HK-2 (cell line): ENCODE measurements around the gene ZNF418.
"Not testable (repeated sequence)": the region's sequence is repeated elsewhere in the genome, so short reads cannot be mapped to it uniquely, and the experiment has no call there.

ENCODE experiments used
- DNase-seq: peaks from one replicate; pipeline ENCODE4 v3.0.0-alpha.2; 2018; ENCODE audit not compliant: unreplicated experiment

Gene ZNF418

DNA sequence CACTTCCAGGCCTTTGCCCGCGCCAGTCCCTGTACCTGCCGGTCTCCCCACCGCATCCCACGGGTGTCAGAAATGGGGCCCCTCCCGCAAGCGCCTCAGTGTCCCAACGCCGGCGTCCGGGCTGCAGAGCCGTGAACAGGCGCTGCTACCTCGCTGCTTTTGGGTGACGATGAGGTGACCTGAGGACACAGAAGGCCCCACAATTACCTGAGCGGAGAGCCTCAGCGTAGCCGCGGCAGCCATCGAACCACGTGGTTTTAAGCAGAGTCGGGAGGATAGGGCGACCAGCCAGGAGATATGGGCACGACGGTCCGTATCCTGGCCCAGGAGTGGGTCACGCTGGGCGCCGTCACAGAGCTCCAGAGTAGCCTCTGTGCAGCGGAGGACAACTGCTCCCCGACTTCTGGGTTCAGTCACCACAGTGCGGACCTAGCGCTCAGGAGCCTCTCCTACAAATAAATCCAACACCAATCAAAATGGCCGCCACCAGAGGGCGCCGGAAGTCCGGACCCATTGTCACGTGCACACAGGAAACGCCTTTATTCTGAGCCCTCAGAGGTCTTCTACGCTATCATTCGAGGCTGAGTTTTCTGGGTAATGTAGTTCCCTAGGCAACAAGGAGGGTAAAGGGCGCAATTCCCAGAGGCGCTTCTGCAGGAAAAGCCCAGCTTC lies 46.5 kb downstream of the ZNF418 start, which contains the start of gene ZNF814:
ZNF814 (minus strand) TSS at position 478 of the 672 bp plus-strand sequence; CDS start at position 243, 235 bp downstream.
- peak; percentile 93 for DNase-seq

DNA sequence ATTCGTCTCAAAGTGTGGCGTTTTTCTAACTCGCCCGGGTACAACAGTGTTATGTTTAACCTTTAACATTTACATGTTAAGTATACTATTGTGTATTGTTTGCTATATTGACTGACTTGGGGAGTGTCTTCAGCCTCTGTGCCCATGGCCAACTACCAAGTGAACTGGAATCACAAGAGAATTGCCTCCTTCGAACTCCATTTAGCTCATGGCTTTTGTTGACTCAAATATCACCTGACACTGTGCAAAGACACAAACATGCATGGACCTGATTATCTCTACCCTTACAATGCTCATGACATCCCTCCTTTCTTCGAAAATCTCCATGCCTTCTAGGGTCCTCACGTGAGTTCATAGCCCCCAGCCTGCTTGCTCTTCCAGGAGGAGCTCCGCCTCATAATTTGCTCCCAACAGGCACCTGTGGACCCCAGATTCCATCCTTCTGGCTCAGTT lies 47.1 kb downstream of the ZNF418 start:
- no peak for DNase-seq

DNA sequence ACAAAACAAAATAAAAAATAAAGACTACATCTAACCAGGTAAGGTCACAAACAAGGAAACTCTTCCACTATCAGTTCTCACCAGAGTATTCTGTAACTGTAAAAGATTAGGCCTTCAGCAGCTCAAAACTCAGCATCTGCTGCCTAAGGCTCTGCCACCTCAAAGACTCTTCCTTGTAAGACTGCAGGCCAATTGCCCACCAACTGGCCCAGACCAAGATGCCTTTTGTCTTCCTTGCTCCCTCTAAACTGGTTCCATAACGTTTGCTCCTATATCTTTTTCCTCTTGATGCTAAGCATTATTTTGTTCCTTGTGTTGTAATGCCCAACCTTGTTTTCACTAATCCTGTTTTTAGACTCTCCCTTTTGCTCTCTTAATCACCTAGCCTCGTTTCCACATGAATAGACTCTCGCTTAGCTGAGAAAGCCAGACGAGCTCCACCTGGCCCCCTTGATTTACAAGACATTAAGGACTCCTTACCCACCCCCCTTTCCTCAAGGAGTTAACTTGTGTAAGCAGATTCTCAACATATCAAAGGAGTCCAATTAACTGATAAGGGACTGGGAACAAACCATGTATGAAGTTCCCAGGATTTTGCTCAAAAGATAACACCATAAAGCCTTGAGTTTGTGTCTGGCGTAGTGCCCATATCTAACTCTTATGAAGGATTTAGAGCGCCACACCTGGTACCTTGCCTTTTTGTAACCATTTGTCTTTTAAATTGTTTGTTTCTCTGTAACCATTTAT lies 47.8 kb downstream of the ZNF418 start:
- no peak for DNase-seq

DNA sequence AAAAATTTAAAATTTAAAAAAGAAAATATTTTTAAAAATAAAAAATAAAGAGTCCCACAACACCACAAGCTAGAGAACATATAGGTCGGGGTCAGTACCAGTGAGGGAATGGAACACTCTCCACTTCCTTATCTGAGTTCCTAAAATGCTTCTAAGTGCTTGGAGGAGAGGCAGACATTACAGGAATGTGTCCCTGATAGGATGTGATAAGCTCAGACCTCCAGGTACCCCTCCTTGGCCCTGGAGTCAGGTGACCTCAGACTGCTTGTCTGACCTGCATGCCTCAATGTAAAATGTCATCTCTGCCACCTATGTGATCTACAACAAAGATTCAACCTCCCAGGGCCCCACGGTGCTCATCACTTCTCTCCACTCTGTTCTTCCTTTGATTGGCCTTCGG lies 49.2 kb downstream of the ZNF418 start:
- no peak for DNase-seq

DNA sequence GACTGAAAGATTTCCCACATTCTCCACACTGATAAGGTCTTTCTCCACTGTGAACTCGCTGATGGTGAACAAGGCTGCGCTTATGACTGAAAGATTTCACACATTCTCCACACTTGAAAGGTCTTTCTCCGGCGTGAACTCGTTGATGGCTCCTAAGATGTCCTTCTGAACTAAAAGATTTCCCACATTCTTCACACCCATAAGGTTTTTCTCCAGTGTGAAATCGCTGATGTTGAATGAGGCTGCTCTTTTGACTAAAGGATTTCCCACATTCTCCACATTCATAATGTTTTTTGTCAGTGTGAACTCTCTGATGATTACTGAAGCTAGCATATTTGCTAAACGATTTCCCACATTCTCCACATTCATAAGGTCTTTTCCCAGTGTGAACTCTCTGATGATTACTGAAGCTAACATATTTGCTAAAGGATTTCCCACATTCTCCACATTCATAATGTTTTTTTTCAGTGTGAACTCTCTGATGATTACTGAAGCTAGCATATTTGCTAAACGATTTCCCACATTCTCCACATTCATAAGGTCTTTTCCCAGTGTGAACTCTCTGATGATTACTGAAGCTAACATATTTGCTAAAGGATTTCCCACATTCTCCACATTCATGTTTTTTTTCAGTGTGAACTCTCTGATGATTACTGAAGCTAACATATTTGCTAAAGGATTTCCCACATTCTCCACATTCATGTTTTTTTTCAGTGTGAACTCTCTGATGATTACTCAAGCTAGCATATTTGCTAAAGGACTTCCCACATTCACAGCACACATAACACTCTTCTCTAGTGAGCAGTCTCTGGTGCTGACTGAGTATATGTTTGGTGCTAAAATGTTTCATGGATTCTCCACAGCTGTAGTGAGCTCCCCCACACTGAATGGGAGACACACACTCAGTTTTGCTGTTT lies 61.1 kb downstream of the ZNF418 start:
- DNase-seq: not testable (repeated sequence)

DNA sequence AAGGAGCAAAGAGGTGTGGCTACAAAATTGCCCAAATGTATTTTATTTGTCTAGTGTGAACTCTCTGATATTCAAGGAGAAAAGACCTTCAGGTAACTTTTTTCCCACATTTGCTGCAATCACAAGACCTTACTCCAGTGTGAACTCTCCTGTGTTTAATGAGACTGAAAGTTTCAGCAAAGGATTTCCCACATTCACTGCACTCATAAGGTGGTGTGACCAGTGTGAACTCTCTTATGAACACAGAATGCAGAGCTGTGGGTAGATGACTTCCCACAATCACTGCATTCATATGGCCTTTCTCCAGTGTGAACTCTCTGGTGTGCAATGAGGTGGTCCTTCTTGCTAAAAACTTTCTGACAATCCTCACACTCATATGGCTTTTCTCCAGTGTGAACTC lies 62.8 kb downstream of the ZNF418 start:
- no peak for DNase-seq
